Measurements from ENCODE around the gene FRA10AC1. TPM values are rescaled to one million over a fixed set of nuclear protein-coding genes. Genes with fewer than 3 reads are reported as not detected.
"Not testable (repeated sequence)": the region's sequence is repeated elsewhere in the genome, so short reads cannot be mapped to it uniquely, and the experiment has no call there.

FRA10AC1 gene
- polyA plus RNA-seq, 2 of the 4 experiments (the other 2 are of a cell fraction), result 11.1 to 20.5 TPM

DNA sequence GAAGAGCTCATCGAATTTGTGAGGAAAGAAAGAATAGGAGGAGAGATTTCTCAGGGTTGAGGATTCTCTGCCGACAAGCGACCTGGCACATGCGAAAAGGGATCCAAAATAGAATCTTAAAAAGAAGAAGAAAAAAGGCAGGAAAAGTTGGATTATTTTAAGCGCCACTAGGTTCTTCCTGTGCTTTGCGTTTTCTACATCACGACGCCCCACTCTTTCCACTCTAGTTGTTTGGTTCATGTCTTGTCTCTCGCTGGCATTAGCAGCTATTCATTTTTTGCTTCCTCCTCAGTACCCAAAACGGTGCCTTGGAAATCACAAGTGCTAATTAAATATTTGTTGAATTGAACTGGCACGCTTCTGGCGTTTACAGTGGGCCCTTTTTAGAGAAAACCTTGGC lies 674 bp upstream of the FRA10AC1 start:
- no peak for FAIRE-seq
- POLR2A ChIA-PET, result interaction anchor here (0.6 to 1.2 kb wide), 4 partner anchors 19 to 855 kb away, joined by 3 to 5 read pairs (median 4); partner anchors contain the start of genes EXOC6 and MYOF
- no peak for TF ChIP-seq TFCP2L1 (CRISPR knock-in tag; IDR thresholded peaks at IDR 0.05)
- TF ChIP-seq HOXB13 (CRISPR knock-in tag; IDR thresholded peaks at IDR 0.05; ENCODE audit: low read depth), result 0 out of 2 replicates have a peak, but pooled peaks have one; percentile 34
- Histone ChIP-seq H3K4me2 (peak overlapping the region; percentile 89), H3K27ac (peak overlapping the region; percentile 84 to 87), H3K4me1 (peaks cover 17% of the 10 kb centered on the region), H3K4me3 (peak overlapping the region; percentile 81), H3K9me3 (no peaks in the 10 kb centered on the region)
- CTCF ChIA-PET, result interaction anchor here (0.7 to 1.7 kb wide), 8 partner anchors 13 to 155 kb away, joined by 3 to 8 read pairs (median 4); no protein-coding TSS in a partner anchor
- peak in 1 of 2 experiments; percentile 9; a peak in 3 of 6 replicates for ATAC-seq
- DNase-seq (ENCODE audit: low read depth in 1 of 2, low spot score in 1 of 2), result no peak
- 2% methylated on average over 12 of the region's 12 CpGs for WGBS (ENCODE audit: missing lambda C conversion rate)

DNA sequence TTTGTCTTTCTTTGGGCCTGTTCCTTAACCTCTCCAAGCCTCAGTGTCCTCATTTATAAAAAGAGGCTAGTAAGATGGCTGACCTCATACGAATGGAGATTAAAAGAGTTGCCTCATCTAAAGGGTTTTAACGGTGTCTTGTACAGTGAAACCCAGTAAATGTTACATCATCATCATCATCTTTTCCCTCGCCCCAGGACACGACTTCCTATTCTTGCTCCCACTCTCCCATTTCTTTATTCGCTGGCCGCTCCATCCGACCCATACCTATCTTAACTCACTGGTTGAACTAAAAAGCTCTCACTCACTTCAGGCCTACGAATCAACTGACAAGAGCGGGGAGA lies 554 bp downstream of the FRA10AC1 start:
- ChIA-PET CTCF (interaction anchor here (0.6 to 1.6 kb wide), 10 partner anchors 11 to 685 kb away, joined by 3 to 8 read pairs (median 4); partner anchors contain the start of gene LGI1), POLR2A (interaction anchor here (1.0 kb wide), 1 partner anchor 114 kb away, joined by 5 read pairs; no protein-coding TSS in a partner anchor)
- H3K27ac ChIP-seq, result peak overlapping the region; percentile 84 to 87
- ATAC-seq (peak in 1 of 2 experiments; percentile 38; a peak in 3 of 6 replicates), FAIRE-seq (no peak), DNase-seq (ENCODE audit: low read depth in 1 of 2, low spot score in 1 of 2) (peak in 1 of 2 experiments; percentile 12)
- H3K4me1 ChIP-seq, result peaks cover 17% of the 10 kb centered on the region
- H3K4me2 ChIP-seq, result peak overlapping the region; percentile 96
- WGBS (ENCODE audit: missing lambda C conversion rate), result 3% methylated on average over 9 of the region's 9 CpGs
- no peaks in the 10 kb centered on the region for H3K9me3 ChIP-seq
- peak overlapping the region; percentile 81 for H3K4me3 ChIP-seq
- no peak for TF ChIP-seq MAZ (IDR thresholded peaks at IDR 0.05; ENCODE audit: borderline replicate concordance, low read depth, low read length)
- TF ChIP-seq KDM1A (IDR thresholded peaks at IDR 0.05; ENCODE audit: low read depth), result no peak
- no peak for TF ChIP-seq FOSB (CRISPR knock-in tag; IDR thresholded peaks at IDR 0.05)
- no peak for TF ChIP-seq POLR2A (IDR thresholded peaks at IDR 0.05; ENCODE audit: low read length)
- TF ChIP-seq ELK1 (IDR thresholded peaks at IDR 0.05; ENCODE audit: low read depth, low read length), result no peak

GRCh38 chr10:93697207-93697606 lies 5.2 kb downstream of the FRA10AC1 start:
- WGBS (ENCODE audit: missing lambda C conversion rate), result 73% methylated on average over 2 of the region's 2 CpGs
- POLR2A ChIA-PET, result no interaction called here
- ATAC-seq, result no peak
- no peaks in the 10 kb centered on the region for H3K9me3 ChIP-seq
- peaks cover 12% of the 10 kb centered on the region for H3K4me1 ChIP-seq
- no peak overlapping the region for H3K4me2 ChIP-seq
- H3K4me3 ChIP-seq, result no peak overlapping the region
- DNase-seq (ENCODE audit: low read depth in 1 of 2, low spot score in 1 of 2), result no peak
- H3K27ac ChIP-seq, result no peak overlapping the region
- no peak for TF ChIP-seq HOXB13 (CRISPR knock-in tag; IDR thresholded peaks at IDR 0.05; ENCODE audit: low read depth)
- TF ChIP-seq POLR2A (IDR thresholded peaks at IDR 0.05; ENCODE audit: low read length), result no peak
- TF ChIP-seq SMC3 (IDR thresholded peaks at IDR 0.05), result no peak
- TF ChIP-seq RFX5 (IDR thresholded peaks at IDR 0.05), result no peak
- peak; percentile 31 for TF ChIP-seq CTCF (IDR thresholded peaks at IDR 0.05)
- CTCF ChIA-PET, result interaction anchor here (0.9 to 2.0 kb wide), 4 partner anchors 9 to 321 kb away, joined by 3 to 7 read pairs (median 5); no protein-coding TSS in a partner anchor
- FAIRE-seq, result no peak

- H3K4me2 ChIP-seq; H3K9me3 ChIP-seq; H3K4me3 ChIP-seq; FAIRE-seq; ATAC-seq; DNase-seq (ENCODE audit: low read depth in 1 of 2, low spot score in 1 of 2); H3K27ac ChIP-seq; POLR2A ChIA-PET: not testable (repeated sequence)
- CTCF ChIA-PET, result interaction anchor here (1.3 to 2.0 kb wide), 2 partner anchors 8 to 321 kb away, joined by 4 to 7 read pairs; no protein-coding TSS in a partner anchor
- peaks cover 12% of the 10 kb centered on the region for H3K4me1 ChIP-seq
- WGBS (ENCODE audit: missing lambda C conversion rate), result 89% methylated on average over 2 of the region's 2 CpGs
These were observed 5.8 kb downstream of the FRA10AC1 start for GRCh38 chr10:93696582-93696981.

DNA sequence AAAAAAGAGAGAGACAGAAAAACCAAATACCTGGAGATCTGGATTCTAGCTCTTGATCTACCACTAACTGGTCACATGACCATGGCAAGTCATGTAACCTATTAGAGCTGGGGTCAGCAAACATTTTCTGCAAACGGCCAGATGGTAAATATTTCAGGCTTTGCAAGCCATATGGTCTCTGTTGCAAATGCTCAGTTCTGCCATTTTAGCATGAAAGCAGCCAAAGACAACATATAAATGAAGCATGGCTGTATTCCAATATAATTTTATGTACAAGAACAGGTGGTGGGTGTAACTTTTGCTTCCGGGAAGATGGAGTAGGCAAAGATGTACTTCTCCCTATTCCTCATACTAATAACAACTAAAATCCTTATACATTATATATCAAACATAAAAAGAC lies 6.7 kb downstream of the FRA10AC1 start:
- peaks cover 3% of the 10 kb centered on the region; the same call in 2 of the 3 replicates for H3K4me1 ChIP-seq
- DNase-seq (ENCODE audit: low read depth in 1 of 2, low spot score in 1 of 2), result no peak
- WGBS (ENCODE audit: missing lambda C conversion rate), result 70% methylated on average over 2 of the region's 2 CpGs
- no peak for ATAC-seq
- FAIRE-seq, result no peak
- TF ChIP-seq, protein P1, sequence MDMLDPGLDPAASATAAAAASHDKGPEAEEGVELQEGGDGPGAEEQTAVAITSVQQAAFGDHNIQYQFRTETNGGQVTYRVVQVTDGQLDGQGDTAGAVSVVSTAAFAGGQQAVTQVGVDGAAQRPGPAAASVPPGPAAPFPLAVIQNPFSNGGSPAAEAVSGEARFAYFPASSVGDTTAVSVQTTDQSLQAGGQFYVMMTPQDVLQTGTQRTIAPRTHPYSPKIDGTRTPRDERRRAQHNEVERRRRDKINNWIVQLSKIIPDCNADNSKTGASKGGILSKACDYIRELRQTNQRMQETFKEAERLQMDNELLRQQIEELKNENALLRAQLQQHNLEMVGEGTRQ (IDR thresholded peaks at IDR 0.05), result 0 out of 2 replicates have a peak, but pooled peaks have one; percentile 19
- TF ChIP-seq, protein P2, sequence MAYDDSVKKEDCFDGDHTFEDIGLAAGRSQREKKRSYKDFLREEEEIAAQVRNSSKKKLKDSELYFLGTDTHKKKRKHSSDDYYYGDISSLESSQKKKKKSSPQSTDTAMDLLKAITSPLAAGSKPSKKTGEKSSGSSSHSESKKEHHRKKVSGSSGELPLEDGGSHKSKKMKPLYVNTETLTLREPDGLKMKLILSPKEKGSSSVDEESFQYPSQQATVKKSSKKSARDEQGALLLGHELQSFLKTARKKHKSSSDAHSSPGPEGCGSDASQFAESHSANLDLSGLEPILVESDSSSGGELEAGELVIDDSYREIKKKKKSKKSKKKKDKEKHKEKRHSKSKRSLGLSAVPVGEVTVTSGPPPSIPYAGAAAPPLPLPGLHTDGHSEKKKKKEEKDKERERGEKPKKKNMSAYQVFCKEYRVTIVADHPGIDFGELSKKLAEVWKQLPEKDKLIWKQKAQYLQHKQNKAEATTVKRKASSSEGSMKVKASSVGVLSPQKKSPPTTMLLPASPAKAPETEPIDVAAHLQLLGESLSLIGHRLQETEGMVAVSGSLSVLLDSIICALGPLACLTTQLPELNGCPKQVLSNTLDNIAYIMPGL (CRISPR knock-in tag; IDR thresholded peaks at IDR 0.05; ENCODE audit: borderline replicate concordance), result no peak
- no peak for TF ChIP-seq CBX2 (IDR thresholded peaks at IDR 0.05; ENCODE audit: borderline replicate concordance, low read depth)
- TF ChIP-seq NFE2L2 (conservative IDR thresholded peaks at IDR 0.05; ENCODE audit: low read length), result no peak
- H3K27ac ChIP-seq, result no peak overlapping the region
- no peaks in the 10 kb centered on the region for H3K9me3 ChIP-seq
- ChIA-PET POLR2A (no interaction called here), CTCF (interaction anchor here (0.6 to 1.6 kb wide), 2 partner anchors 17 to 620 kb away, joined by 4 to 7 read pairs; no protein-coding TSS in a partner anchor)
- H3K4me3 ChIP-seq, result no peak overlapping the region
- no peak overlapping the region for H3K4me2 ChIP-seq
